SH-SY5Y (cell line): ENCODE results near the gene CHST14.

Source experiments
- GATA2 ChIP-seq: IDR thresholded peaks from 2 replicates; pipeline ENCODE4 v1.6.1; 2011; ENCODE audit warnings: mild to moderate bottlenecking, low read depth, low read length
- GATA3 ChIP-seq: IDR thresholded peaks from 2 replicates; pipeline ENCODE4 v1.6.1; 2011; ENCODE audit warnings: low read depth, mild to moderate bottlenecking, low read length, moderate library complexity

DNA sequence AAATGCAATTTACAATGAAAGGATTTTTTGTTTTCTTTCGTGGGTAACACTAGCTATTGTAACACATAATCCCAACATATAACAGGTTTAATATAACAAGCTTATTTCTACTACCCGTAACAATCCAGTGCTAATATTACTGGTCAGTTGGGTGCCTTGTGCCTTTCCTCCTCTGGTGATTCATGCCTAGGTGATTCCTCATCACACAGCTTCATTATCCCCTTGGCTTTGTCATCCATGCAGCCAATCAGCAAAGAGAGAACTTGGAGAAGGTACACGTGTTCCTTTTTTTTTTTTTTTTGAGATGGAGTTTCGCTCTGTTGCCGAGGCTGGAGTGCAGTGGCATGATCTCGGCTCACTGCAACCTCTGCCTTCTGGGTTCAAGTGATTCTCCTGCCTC, 30.7 kb downstream of the CHST14 start:
- TF ChIP-seq GATA2 (no peak), GATA3 (no peak)
